Right lobe of liver (tissue), 4 donors: ENCODE data around the gene ATG7.

ENCODE experiments used
- POLR2A ChIP-seq: fragments of 450-650 bp; IDR thresholded peaks from one replicate; pipeline ENCODE4 v1.6.1; 2017; ENCODE audit warnings: antibody characterized with exemption, mild to moderate bottlenecking
- TF ChIP-seq, protein P1 (sequence below), 4 donors: fragments of 200-600 bp in 3 of 4; fragments of 450-650 bp in 1 of 4; IDR thresholded peaks; one replicate each; pipeline versions ENCODE4 v1.5.1 to v1.8.0; 2016 to 2022; ENCODE audit warnings: antibody characterized with exemption in 4 of 4, mild to moderate bottlenecking in 2 of 4
- donor health status: DM: no; HTN: no; CAD: no.
- donor health status: DM: no; HTN: no; CAD: no.
- donor health status: DM: no; HTN: yes; CAD: no.

DNA sequence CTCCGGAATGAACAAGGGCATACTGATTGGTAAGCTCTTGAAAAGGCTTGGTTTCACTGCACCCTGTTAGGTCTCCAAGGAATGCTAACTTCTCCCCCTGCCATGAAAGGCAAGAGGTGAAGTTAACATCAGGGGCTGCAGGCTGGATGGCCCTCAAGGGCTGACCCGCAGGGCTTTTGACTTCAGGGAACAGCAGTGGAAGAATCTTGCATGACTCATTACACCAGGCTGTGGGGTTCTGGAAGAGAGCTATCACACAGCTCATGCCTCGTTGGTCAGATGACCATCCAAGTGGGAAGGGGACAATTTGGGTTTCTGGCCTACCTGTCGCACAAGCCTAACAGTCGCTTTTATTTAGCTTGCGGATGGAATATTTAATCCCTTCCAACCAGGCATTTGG, 23.6 kb upstream of the ATG7 start:
- TF ChIP-seq, protein P1, sequence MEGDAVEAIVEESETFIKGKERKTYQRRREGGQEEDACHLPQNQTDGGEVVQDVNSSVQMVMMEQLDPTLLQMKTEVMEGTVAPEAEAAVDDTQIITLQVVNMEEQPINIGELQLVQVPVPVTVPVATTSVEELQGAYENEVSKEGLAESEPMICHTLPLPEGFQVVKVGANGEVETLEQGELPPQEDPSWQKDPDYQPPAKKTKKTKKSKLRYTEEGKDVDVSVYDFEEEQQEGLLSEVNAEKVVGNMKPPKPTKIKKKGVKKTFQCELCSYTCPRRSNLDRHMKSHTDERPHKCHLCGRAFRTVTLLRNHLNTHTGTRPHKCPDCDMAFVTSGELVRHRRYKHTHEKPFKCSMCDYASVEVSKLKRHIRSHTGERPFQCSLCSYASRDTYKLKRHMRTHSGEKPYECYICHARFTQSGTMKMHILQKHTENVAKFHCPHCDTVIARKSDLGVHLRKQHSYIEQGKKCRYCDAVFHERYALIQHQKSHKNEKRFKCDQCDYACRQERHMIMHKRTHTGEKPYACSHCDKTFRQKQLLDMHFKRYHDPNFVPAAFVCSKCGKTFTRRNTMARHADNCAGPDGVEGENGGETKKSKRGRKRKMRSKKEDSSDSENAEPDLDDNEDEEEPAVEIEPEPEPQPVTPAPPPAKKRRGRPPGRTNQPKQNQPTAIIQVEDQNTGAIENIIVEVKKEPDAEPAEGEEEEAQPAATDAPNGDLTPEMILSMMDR (IDR thresholded peaks at IDR 0.05), result no peak
- no peak for TF ChIP-seq POLR2A
